BE2C (cell line): Measurements from ENCODE around the gene SHC4.

ENCODE experiments used
- DNase-seq: peaks from one replicate; pipeline ENCODE4 v3.0.0-alpha.2; 2020
- H3K27me3 ChIP-seq: fragments of 250-450 bp; sonication (Bioruptor Pico); 2 replicates; pipeline ENCODE4 v1.5.1; 2020; ENCODE audit warnings: mild to moderate bottlenecking
- H3K36me3 ChIP-seq: fragments of 250-450 bp; sonication (Bioruptor Pico); 2 replicates; pipeline ENCODE4 v1.5.1; 2020; ENCODE audit warnings: mild to moderate bottlenecking
- H3K4me1 ChIP-seq: fragments of 250-450 bp; sonication (Bioruptor Pico); 2 replicates; pipeline ENCODE4 v1.5.1; 2020
- H3K4me3 ChIP-seq: 2 replicates; pipeline ENCODE4 v1.5.1; 2011; ENCODE audit warnings: low read depth, low read length
- H3K9me3 ChIP-seq: fragments of 250-450 bp; sonication (Bioruptor Pico); 2 replicates; pipeline ENCODE4 v1.5.1; 2020
- TF ChIP-seq, protein P1 (sequence below): IDR thresholded peaks from 2 replicates; pipeline ENCODE4 v1.5.1; 2012; ENCODE audit warnings: mild to moderate bottlenecking, low read depth, low read length

Gene SHC4

DNA sequence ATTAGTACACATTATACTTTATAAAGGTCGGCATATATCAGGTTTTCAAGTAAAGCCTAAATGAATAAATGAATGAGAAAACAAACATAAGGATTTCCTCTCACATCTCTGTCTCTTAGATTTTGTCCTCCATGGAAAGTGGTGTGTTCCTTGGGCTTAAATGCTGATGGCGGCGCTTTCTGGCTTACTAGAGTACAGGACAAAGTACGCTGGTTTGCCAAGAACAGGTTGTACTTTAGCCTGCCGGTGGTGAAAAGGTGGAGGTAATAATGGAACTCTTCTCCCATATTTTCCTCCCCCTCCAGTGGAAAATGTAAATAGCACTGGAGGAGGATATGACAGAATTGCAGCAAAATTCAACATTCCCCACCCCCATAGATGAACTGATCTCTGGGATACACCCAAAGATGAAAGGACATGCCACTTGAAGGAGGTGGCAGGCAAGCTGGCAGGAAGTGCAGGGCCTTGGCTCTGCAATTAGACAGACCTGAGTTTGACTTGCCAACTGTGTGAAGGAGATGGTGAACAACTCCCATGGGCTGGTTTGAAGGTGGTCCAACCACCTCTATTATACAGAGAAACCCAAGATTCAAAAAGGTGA is 182.1 kb downstream of the SHC4 start:
- TF ChIP-seq, protein P1, sequence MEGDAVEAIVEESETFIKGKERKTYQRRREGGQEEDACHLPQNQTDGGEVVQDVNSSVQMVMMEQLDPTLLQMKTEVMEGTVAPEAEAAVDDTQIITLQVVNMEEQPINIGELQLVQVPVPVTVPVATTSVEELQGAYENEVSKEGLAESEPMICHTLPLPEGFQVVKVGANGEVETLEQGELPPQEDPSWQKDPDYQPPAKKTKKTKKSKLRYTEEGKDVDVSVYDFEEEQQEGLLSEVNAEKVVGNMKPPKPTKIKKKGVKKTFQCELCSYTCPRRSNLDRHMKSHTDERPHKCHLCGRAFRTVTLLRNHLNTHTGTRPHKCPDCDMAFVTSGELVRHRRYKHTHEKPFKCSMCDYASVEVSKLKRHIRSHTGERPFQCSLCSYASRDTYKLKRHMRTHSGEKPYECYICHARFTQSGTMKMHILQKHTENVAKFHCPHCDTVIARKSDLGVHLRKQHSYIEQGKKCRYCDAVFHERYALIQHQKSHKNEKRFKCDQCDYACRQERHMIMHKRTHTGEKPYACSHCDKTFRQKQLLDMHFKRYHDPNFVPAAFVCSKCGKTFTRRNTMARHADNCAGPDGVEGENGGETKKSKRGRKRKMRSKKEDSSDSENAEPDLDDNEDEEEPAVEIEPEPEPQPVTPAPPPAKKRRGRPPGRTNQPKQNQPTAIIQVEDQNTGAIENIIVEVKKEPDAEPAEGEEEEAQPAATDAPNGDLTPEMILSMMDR: no peak
- Histone ChIP-seq H3K4me3 (no peak overlapping the region), H3K4me1 (no peaks in the 10 kb centered on the region), H3K36me3 (peaks cover 53% of the 10 kb centered on the region), H3K27me3 (no peaks in the 10 kb centered on the region), H3K9me3 (no peaks in the 10 kb centered on the region)
- DNase-seq: no peak

DNA sequence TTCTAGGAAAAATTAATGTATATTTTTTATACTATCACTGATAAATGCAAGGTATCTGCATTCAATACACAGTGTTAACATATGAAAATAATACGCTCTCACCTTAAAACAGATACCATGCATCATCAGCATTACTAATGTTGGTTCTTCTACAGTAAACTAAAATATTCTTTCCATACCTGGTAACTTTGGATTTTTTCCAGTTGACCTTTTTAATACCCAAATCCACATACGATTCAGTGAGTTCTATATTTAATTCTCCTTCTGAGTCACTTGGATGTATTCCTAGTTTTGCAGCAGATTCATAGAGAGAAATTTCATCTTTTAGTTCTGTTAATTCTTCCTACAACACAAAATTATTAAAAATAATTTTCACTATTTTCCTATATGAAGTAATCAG is 182.7 kb downstream of the SHC4 start:
- H3K4me3 ChIP-seq: no peak overlapping the region
- H3K27me3 ChIP-seq: no peaks in the 10 kb centered on the region
- no peaks in the 10 kb centered on the region for H3K4me1 ChIP-seq
- no peak for DNase-seq
- H3K36me3 ChIP-seq: peaks cover 53% of the 10 kb centered on the region
- TF ChIP-seq, protein P1: no peak
- H3K9me3 ChIP-seq: no peaks in the 10 kb centered on the region

DNA sequence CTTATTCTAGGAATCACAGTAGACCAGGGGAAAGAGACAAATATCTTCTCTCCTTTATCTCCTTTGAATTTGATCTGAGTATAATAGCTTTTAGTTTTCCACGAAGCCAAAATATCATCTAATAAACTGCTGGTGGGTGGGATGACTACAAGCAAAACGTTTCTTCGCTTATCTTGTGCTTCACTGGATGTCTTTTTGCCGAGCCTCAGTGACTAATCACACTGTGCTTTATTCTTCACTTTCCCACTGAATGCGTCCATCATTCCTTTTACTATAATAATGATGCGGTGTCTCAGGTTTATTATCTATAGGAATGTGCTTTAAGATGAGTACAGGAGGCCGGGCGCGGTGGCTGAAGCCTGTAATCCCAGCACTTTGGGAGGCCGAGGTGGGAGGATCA is 185.4 kb downstream of the SHC4 start:
- no peak for DNase-seq
- peaks cover 39% of the 10 kb centered on the region for H3K36me3 ChIP-seq
- TF ChIP-seq, protein P1: no peak
- no peaks in the 10 kb centered on the region for H3K4me1 ChIP-seq
- no peaks in the 10 kb centered on the region for H3K9me3 ChIP-seq
- no peak overlapping the region for H3K4me3 ChIP-seq
- no peaks in the 10 kb centered on the region for H3K27me3 ChIP-seq

DNA sequence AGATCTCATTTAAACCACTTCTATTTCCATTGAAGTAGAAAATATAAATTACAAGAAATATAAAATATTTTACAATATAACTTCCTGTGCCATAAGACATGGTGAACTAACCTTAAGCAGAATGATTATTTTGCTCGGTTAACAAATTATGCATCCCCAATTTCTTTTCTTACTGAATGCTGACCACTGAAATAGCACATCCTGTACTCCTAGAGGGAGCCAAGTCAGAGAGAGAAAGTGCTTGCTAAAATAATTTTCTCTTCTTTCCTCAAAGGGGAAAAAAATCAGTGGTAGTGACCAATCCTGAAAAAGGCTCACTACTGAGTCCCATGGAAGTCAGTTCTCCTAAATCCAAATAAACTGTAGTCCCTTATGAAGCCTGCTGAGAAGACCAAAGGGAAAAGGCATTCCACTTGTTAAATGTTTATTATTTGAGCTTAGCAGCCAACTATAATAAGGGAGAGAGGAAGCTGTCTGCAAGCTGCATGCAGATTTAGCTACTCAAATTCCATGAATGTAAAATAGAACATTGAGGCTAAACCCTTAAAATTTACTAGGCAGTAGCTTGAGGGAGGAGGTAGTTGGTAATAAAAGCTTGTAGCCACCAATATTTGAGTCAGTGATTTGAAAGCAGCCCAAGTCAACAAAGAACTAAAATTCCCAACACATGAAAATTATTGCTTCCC is 185.9 kb downstream of the SHC4 start:
- Histone ChIP-seq H3K27me3 (no peaks in the 10 kb centered on the region), H3K9me3 (no peaks in the 10 kb centered on the region), H3K4me1 (no peaks in the 10 kb centered on the region), H3K4me3 (no peak overlapping the region), H3K36me3 (peaks cover 35% of the 10 kb centered on the region)
- TF ChIP-seq, protein P1: no peak
- DNase-seq: no peak

DNA sequence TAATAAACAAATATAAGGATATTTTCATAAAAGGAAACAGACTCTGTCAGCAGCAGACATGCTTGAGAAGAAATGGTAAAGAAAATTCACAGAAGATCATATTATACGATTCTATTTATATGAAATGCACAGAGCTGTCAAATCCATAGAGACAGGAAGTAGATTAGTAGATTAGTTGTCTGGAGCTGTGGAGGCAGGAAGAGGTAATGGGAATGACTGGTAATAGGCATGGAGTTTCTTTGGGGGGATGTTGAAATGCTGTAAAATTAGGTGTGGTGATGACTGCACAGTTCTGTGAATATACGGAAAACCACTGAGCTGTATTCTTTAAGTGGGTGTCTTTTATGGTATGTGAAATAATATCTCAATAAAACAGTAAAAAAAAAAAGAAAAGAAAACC is 188.2 kb downstream of the SHC4 start:
- TF ChIP-seq, protein P1: no peak
- no peak overlapping the region for H3K4me3 ChIP-seq
- H3K4me1 ChIP-seq: no peaks in the 10 kb centered on the region
- H3K36me3 ChIP-seq: peaks cover 31% of the 10 kb centered on the region
- H3K9me3 ChIP-seq: no peaks in the 10 kb centered on the region
- DNase-seq: no peak
- H3K27me3 ChIP-seq: no peaks in the 10 kb centered on the region

DNA sequence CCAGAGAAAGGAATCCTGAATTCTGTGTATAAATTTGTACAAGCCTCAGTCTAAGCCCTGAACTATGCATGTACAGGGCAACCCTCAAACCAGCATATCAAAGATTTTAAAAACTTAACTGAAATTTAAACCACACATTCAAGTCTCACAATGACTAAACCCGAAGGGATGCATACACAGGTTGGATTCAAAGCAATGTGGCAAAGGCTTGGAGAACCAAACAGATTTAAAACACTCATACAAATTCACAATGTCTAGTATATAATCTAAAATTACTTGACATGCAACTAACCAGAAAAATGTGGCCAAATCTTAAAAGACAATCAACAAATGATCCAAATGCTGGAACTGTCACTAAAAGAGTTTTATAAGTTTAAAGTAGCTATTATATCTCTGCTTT is 189.2 kb downstream of the SHC4 start:
- TF ChIP-seq, protein P1: no peak
- Histone ChIP-seq H3K9me3 (no peaks in the 10 kb centered on the region), H3K4me3 (no peak overlapping the region), H3K36me3 (peaks cover 37% of the 10 kb centered on the region), H3K4me1 (no peaks in the 10 kb centered on the region), H3K27me3 (no peaks in the 10 kb centered on the region)
- DNase-seq: no peak
